GM21447 (cell line): Measurements from ENCODE around the gene THRA.

ENCODE experiments used
- ATAC-seq: cut with Tn5 transposase; IDR thresholded peaks from one replicate; pipeline ENCODE4 v1.9.1; 2021; ENCODE audit not compliant: unreplicated experiment

The THRA gene, protein sequence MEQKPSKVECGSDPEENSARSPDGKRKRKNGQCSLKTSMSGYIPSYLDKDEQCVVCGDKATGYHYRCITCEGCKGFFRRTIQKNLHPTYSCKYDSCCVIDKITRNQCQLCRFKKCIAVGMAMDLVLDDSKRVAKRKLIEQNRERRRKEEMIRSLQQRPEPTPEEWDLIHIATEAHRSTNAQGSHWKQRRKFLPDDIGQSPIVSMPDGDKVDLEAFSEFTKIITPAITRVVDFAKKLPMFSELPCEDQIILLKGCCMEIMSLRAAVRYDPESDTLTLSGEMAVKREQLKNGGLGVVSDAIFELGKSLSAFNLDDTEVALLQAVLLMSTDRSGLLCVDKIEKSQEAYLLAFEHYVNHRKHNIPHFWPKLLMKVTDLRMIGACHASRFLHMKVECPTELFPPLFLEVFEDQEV

DNA sequence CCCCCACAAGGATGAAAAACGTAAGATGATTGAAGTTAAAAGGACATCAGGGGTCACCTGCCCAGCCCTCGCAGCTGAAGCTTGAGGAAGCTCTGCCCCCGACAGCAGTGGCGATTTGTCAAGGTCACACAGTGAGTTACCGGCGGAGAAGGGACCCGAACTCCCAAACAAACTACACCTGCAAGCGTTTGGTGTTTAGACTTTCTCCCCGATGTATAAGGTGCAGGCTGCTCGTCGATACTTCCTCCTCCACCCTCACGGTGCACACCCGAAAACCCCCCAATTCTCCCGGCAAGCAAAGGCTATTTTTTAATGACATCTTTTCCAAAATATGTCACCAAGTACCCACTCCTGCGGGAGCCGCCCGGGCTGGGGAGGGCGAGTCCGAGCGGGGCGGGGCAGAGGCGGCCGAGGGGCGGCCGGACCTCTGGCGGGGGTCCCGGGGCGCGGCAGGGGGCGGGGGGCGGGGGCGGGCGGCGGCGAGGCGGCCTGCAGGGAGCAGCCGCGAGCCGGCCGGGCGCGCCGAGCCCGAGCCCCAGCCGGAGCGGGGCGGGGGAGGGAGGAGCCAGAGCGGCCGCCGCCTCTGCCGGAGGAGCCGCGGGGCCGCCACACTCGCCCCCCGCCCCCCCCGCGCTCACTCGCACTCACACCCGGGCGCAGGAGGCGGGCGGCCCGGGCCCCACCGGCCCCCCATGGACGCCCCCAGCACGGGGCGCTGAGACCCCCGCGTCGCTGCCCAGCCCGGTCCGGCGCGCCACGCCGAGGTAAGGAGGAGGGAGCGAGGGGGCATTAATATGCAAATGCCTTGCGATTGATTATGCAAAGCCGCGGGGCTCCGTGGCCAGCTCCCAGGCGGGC, at the start of gene THRA:
TSS of gene THRA (plus strand) at position 637 of the 858 bp plus-strand sequence. CDS start 11,524 bp downstream, outside the sequence.
- ATAC-seq, result peak; percentile 57

DNA sequence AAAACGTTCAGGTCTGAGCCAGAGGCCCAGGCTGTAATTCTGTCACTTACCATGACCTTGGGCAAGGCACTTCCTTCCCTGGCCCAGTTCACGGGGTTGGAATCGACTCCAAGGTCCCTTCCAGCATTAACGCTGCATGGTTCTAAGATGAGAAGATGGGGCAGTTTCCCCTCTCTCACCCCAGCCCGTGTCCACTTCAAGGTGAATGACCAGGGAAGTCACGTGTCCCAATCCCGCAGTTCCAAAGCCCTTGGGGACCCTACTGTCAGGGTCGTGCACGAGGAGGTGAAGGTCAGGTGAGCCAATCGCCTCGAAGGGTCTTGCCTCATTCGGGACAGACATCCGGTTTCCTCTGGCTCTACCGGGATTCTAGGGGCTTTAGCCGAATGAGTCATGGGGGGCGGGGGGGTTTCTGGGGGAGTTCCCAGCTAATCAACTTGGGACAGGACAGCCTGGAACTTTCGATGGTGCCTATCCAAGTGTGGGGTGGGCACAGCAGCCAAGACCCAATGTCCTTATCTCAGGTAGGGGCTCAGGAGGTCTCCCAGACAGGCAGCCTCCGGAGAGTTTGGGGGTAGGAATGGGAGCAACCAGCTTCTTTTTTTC, 48.3 kb upstream of the THRA start:
- ATAC-seq, result no peak

DNA sequence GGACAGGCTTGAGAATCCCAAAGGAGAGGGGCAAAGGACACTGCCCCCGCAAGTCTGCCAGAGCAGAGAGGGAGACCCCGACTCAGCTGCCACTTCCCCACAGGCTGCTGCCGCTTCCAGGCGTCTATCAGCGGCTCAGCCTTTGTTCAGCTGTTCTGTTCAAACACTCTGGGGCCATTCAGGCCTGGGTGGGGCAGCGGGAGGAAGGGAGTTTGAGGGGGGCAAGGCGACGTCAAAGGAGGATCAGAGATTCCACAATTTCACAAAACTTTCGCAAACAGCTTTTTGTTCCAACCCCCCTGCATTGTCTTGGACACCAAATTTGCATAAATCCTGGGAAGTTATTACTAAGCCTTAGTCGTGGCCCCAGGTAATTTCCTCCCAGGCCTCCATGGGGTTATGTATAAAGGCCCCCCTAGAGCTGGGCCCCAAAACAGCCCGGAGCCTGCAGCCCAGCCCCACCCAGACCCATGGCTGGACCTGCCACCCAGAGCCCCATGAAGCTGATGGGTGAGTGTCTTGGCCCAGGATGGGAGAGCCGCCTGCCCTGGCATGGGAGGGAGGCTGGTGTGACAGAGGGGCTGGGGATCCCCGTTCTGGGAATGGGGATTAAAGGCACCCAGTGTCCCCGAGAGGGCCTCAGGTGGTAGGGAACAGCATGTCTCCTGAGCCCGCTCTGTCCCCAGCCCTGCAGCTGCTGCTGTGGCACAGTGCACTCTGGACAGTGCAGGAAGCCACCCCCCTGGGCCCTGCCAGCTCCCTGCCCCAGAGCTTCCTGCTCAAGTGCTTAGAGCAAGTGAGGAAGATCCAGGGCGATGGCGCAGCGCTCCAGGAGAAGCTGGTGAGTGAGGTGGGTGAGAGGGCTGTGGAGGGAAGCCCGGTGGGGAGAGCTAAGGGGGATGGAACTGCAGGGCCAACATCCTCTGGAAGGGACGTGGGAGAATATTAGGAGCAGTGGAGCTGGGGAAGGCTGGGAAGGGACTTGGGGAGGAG, 47.5 kb upstream of the THRA start, which contains the start of gene CSF3:
TSS of gene CSF3 (plus strand) at position 436 of the 993 bp plus-strand sequence. CDS start at position 471, 35 bp downstream.
- ATAC-seq, result no peak

DNA sequence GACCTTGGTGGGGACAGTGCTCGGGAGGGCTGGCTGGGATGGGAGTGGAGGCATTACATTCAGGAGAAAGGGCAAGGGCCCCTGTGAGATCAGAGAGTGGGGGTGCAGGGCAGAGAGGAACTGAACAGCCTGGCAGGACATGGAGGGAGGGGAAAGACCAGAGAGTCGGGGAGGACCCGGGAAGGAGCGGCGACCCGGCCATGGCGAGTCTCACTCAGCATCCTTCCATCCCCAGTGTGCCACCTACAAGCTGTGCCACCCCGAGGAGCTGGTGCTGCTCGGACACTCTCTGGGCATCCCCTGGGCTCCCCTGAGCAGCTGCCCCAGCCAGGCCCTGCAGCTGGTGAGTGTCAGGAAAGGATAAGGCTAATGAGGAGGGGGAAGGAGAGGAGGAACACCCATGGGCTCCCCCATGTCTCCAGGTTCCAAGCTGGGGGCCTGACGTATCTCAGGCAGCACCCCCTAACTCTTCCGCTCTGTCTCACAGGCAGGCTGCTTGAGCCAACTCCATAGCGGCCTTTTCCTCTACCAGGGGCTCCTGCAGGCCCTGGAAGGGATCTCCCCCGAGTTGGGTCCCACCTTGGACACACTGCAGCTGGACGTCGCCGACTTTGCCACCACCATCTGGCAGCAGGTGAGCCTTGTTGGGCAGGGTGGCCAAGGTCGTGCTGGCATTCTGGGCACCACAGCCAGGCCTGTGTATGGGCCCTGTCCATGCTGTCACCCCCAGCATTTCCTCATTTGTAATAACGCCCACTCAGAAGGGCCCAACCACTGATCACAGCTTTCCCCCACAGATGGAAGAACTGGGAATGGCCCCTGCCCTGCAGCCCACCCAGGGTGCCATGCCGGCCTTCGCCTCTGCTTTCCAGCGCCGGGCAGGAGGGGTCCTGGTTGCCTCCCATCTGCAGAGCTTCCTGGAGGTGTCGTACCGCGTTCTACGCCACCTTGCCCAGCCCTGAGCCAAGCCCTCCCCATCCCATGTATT, 46.5 kb upstream of the THRA start:
- ATAC-seq, result no peak

DNA sequence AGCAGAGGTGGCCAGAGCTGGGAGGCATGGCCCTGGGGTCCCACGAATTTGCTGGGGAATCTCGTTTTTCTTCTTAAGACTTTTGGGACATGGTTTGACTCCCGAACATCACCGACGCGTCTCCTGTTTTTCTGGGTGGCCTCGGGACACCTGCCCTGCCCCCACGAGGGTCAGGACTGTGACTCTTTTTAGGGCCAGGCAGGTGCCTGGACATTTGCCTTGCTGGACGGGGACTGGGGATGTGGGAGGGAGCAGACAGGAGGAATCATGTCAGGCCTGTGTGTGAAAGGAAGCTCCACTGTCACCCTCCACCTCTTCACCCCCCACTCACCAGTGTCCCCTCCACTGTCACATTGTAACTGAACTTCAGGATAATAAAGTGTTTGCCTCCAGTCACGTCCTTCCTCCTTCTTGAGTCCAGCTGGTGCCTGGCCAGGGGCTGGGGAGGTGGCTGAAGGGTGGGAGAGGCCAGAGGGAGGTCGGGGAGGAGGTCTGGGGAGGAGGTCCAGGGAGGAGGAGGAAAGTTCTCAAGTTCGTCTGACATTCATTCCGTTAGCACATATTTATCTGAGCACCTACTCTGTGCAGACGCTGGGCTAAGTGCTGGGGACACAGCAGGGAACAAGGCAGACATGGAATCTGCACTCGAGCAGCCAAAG, 45.2 kb upstream of the THRA start:
- no peak for ATAC-seq

DNA sequence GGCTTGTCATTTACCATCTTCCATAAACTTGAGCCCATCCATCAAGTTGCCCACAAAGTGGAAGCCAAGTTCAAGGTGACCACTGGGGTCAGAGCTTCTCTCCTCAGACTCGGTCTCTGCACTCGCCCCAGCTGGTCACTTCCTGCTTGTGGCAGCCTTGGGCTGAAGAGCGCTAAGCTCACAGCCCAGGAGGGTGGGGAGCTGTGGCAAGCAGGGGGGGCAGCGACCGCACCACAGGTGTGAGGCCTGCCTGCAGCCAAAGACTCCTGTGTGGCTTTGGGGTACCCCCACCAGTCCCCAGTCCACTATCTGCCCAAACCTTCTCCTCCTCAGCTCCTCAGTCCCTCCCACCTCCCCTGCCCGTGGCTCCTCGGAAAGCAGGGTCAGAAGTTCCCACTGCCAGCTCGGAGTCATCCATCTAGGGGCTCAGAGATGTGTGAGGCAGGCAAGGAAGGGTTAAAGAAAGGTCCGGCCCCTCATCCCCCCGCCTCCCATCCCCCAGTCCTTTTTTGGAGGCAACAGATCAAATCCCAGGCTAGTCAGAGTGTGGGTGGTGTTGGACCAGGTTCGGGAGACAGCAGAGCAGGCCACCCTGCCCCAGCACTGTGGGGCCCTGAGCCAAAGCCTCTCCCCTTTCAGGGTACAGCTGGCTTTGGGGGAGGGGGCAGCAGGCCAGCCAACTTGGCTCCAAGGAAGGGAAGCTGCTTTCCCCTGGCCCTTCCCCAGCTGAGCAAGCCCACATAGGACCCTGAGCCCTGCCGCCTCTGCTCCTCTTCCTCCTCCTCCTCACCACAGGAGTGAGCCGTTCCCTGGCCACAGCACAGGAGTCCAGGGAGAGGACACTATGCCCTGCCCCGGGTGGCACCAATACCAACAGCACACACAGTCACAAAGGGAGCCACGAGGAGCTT, 44.3 kb upstream of the THRA start:
- ATAC-seq, result no peak

DNA sequence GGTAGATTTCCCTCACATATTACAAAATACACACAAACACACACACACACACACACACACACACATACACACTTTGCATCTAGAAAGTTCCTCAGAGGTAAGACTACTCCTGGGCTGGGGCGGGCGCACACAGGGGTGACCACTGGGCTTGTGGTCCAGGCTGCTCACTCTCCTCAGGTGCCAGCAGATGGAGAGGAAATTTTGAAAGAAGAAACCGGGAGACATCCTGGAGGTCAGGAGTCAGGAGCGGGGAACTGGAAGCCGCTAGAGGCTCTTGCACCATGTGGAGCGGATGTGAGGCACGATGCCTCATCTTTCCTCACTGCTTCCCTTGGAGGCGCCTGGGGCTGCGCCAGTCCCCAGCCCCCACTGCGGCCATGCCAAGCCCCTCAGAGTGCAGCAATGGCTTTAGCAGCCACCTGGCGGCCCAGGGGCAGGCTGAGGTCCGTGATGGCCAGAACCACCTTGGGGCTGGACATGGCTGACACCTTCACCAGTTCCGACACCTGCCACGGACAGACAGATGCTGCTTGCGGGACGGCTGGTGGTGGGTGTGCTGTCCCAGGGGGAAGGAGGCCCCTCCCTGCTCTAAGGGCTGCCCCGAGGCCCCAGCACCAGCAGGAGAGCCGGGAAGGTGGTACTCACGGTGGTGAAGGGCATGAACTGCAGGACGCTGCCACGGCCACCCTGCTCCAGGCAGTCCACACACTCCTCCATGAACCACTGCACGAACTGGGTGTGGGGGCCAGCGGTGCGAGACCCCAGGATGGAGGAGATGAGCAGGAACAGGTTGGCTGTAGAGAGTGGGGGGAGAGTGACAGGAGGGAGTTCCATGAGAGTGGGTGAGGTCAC, 43.4 kb upstream of the THRA start:
- no peak for ATAC-seq

DNA sequence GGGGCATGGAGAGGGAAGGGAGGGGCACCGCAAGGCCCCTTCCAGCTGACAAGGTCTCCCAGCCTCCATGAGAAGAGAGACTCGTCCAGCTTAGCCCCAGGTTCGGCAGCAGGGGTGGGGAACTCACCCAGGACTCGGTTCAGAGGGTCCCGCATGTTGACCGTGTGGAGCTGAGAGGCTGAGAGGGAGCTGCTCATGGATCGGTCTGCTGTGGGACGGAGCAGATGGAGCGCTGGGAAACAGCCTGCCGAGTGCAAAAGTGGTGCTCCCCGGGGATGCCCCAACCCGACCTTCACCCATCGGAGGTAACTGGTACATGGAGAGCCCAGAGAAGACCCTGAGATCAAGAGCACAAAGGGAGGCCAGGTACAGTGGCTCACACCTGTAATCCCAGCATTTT, 42.6 kb upstream of the THRA start:
- ATAC-seq, result no peak

DNA sequence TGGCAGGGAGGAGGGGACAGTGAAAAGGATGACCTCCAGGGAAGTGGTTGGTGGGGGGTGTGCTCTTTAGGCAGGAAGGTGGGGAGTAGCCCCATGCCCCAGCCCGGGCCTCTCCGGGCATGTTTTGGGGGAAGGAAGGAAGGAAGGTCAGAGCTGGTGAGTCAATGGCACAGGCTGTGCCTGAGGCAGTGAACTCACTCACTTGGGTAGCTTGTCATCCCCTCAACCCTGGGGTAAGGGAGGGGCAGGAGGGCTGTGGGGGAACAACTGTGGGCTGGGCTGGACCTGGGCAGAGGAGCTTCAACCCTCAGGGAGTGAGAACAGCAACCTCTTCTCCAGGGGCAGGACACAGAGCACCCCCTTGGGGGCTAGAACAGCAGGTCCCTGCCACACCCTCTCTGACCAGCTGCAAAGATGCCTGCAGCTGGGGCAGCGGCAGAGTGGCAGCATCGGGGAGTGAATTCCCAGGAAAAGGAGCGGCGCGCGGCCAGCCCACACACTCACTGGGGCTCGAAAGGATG, 41.3 kb upstream of the THRA start:
- ATAC-seq, result no peak

DNA sequence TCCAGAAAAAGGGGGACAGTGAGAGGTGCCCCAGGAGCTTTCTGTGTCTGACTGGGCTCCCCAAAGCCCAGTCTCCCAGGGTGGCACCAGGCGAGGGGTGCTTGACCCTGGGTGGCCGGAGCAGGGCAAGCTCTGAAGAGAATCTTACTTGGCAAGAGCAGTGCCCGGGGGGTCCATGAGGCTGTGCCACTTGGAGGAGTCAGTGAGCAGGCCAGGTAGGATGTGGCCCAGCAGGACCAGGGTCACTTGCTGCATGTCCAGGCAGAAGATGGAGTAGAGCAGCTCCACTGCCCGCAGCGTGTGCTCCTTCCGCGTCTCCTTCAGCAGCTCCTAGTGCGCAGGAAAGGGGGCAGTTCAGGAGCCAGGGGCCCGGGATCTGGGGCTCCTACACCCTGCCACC, 40.3 kb upstream of the THRA start:
- ATAC-seq, result no peak

DNA sequence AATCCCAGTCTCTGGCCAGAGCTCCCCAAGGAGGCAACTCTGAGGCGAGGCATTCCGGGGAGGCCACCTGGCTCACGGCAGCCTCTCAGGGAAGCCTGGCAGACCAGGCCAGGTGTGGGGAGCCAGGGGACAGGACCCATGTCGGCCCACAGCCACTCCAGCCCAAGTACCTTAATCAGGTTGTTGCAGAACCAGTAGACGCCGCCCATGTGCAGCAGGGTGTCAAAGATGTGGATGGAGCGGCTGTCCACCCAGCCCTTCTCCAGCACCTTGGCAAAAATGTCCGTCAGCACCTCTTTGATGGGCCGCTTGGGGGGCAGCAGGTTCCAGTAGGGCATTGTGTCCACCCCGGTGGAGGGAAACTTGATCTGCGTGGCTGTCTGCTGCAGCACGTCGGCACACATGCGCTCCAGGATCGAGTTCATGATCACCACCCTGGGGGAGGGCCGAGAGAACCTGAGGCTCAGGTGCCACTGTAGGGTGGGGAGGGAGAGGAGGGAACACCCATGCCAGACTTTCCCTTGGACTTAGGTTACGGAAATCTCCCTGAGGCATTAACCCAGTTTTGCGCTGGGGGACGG, 39.7 kb upstream of the THRA start:
- no peak for ATAC-seq

DNA sequence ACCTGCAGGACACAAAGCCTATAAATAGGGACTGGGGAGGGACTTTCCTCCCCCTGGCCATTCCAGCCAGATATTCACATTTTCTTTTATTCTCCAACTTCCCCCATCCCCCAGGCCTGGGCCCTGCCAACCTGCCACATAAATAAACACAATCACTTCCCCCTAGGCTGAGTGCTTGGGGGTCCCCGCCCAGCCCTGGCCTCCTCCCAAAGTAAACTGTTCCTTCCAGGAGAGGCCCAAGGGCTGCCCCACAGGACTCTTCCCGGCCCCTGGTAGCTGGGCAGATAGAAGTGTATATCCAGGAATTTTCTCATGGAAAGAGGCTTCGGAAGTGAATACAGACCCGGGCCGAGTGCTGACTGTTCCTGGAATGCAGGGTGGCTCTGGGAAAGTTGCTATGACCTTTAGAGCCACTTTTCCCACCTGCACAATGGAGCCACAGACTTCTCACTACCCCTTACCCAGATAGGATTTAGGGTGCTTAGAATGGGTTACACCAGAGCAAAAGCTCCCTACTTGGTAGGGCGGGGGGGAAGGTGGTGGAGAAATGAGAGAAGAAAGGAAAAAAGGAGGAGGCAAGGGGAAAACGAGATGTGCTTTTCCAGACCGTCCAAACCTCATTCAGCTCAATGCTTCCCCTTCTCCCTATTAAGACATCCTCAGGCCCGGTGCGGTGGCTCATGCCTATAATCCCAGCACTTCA, 39.0 kb upstream of the THRA start:
- no peak for ATAC-seq

DNA sequence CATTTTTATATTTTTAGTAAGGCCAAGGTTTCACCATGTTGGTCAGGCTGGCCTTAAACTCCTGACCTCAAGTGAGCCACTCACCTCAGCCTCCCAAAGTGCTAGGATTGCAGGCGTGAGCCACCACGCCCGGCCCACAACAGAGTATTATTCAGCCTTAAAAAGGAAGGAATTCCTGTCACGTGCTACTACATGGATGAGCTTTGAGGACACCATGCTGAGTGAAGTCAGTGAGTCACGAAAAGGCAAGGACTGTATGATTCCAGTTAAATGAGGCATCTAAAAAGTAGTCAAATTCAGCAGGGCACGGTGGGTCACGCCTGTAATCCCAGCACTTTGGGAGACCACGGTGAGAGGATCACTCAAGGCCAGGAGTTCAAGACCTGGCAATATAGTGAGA, 37.9 kb upstream of the THRA start:
- no peak for ATAC-seq

DNA sequence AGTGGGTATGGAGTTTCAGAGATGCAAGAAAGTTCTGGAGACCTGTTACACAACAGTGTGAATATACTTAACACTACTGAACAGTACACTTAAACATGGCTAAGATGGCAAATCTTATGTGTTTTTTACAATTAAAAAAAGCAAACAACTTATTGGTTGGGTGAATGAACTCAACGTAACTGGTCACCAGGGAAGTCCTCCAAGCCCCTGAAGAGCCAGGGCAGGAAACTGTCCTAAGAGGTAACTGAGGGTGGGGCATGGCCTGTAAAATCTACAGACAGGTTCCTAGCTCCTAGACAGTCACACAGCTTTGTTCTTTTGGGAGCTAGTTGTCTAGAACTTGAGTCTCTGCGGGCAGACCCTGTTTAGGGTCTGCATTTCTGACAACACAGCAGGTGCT, 37.2 kb upstream of the THRA start:
- ATAC-seq, result no peak

DNA sequence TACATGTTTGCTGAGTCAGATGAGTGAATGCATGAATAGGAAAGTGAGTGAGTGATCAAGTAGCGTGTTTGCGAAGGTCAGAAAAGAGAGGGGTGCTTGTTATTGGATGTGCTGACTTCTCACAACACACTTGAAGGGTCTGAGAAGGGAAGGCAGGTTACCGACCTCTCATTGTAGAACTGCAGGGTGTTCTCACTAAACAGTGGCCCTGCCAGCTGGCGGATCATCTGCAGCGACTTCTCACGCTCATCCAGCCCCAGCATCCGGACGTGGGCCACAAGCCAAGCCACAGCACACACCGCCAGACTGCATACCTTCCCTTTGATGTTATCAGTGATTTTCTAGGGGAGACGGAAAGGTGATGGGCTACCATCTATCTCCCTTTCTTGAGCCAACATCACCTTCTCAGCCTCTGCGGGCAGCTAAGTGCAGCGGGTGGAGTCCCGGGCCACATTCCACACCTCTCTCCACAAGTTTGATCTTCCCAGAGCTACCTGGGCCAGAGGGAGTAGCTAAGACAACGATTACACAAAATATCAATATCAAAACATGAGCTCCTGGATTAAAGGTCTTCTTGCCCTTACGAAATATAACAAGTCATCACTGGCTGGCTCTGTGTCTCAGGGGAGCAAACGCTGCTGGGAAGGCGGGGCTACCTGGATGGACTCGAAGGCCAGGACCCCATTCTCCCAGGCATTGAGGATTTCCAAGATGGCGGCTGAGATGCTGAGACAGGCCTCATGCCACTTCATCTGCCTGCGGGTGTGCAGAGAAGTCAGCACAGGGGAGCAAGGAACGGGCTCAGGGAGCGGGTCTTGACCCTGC, 36.6 kb upstream of the THRA start:
- ATAC-seq, result no peak
